Neural progenitor cell (in vitro differentiated cells): ENCODE results near the gene HECTD2. TPM values are rescaled to one million over a fixed set of nuclear protein-coding genes. Genes with fewer than 3 reads are reported as not detected.

ENCODE experiments used
- DNase-seq: peaks from one replicate; pipeline ENCODE4 v3.0.0-alpha.2; 2016; ENCODE audit warnings: low spot score
- H2AFZ ChIP-seq: fragments of 200-600 bp; sonication (generic); replicated peaks from 2 replicates; pipeline ENCODE4 v1.6.1; 2016; ENCODE audit warnings: antibody characterized with exemption
- H3F3A ChIP-seq: fragments of 200-600 bp; sonication (generic); 2 replicates; pipeline ENCODE4 v1.6.1; 2016; ENCODE audit warnings: antibody characterized with exemption, low read depth
- H3K27ac ChIP-seq: fragments of 200-600 bp; sonication (generic); 2 replicates; pipeline ENCODE4 v1.5.1; 2016; ENCODE audit warnings: mild to moderate bottlenecking
- H3K27me3 ChIP-seq: fragments of 200-600 bp; sonication (generic); 2 replicates; pipeline ENCODE4 v1.6.1; 2016; ENCODE audit warnings: mild to moderate bottlenecking, moderate library complexity
- H3K36me3 ChIP-seq: fragments of 200-600 bp; sonication (generic); 2 replicates; pipeline ENCODE4 v1.5.1; 2016
- H3K4me1 ChIP-seq: fragments of 200-600 bp; sonication (generic); 2 replicates; pipeline ENCODE4 v1.6.1; 2016; ENCODE audit warnings: mixed run types
- H3K4me2 ChIP-seq: fragments of 200-600 bp; sonication (generic); 2 replicates; pipeline ENCODE4 v1.6.1; 2016
- H3K4me3 ChIP-seq: fragments of 200-600 bp; sonication (generic); 2 replicates; pipeline ENCODE4 v1.5.1; 2016
- H3K79me2 ChIP-seq: fragments of 200-600 bp; sonication (generic); 2 replicates; pipeline ENCODE4 v1.6.1; 2016; ENCODE audit warnings: low read depth
- H3K9ac ChIP-seq: fragments of 200-600 bp; sonication (generic); 2 replicates; pipeline ENCODE4 v1.6.1; 2016
- H3K9me3 ChIP-seq: fragments of 200-600 bp; sonication (generic); 2 replicates; pipeline ENCODE4 v1.5.1; 2016; ENCODE audit warnings: low read depth
- H4K20me1 ChIP-seq: fragments of 200-600 bp; sonication (generic); 2 replicates; pipeline ENCODE4 v1.6.1; 2016; ENCODE audit warnings: low read depth
- H3K27ac Mint-ChIP-seq: 3 replicates; pipeline ENCODE4 v1.8.0; 2021; ENCODE audit warnings: mixed read lengths
- H3K27me3 Mint-ChIP-seq: 2 replicates; pipeline ENCODE4 v1.8.0; 2022; ENCODE audit warnings: low read depth, mild to moderate bottlenecking, inconsistent platforms, moderate library complexity, mixed read lengths; ENCODE audit not compliant: insufficient read depth
- H3K36me3 Mint-ChIP-seq: 3 replicates; pipeline ENCODE4 v1.8.0; 2021; ENCODE audit warnings: mixed read lengths
- H3K4me1 Mint-ChIP-seq: 3 replicates; pipeline ENCODE4 v1.8.0; 2021; ENCODE audit warnings: mixed read lengths
- H3K4me3 Mint-ChIP-seq: 3 replicates; pipeline ENCODE4 v1.8.0; 2021; ENCODE audit warnings: mild to moderate bottlenecking, moderate library complexity, mixed read lengths
- H3K9me3 Mint-ChIP-seq: 3 replicates; pipeline ENCODE4 v1.8.0; 2020; ENCODE audit warnings: mixed read lengths
- EZH2 ChIP-seq: fragments of 200-600 bp; sonication (generic); IDR thresholded peaks from 2 replicates; pipeline ENCODE4 v1.6.1; 2017; ENCODE audit warnings: antibody characterized with exemption, mild to moderate bottlenecking, moderate library complexity
- EZH2phosphoT487 ChIP-seq: fragments of 200-600 bp; sonication (generic); IDR thresholded peaks from 2 replicates; pipeline ENCODE4 v1.6.1; 2017; ENCODE audit warnings: antibody characterized with exemption
- total RNA-seq: library from RNA; depleted of rRNA; stranded (reverse); fragments of >200 nt; gene quantifications from 2 replicates; pipeline ENCODE4 v1.2.3, GENCODE V29; 2015; ENCODE audit warnings: low replicate concordance
- TF ChIP-seq, protein P1 (sequence below): fragments of 200-600 bp; sonication (generic); IDR thresholded peaks from 2 replicates; pipeline ENCODE4 v1.5.1; 2017; ENCODE audit warnings: antibody characterized with exemption, mild to moderate bottlenecking

HECTD2 gene
- total RNA-seq, 1 donor from 2014 or later, result 51.5 TPM

DNA sequence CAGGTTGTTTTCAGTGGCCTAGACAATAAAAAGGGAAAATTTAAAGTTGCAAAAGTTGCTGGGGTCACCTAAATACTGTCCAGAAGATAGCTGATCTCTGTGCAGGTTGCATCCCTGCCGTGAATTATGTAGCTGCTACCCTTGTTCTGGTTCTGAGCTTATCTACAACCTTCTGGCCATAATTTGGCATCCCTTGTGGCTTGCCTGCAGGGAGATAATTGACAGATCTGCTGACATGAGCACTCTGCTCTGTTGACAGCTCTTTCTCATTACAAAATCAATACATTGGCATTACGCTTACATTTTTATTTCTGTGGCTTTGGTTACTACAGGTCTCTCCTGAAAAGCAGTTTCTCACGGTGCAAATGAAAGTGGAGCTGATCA, 29.3 kb upstream of the HECTD2 start:
- peaks cover 24% of the 10 kb centered on the region for H3K4me1 Mint-ChIP-seq
- no peak overlapping the region for H3K27ac ChIP-seq
- H3F3A ChIP-seq, result no peaks in the 10 kb centered on the region
- peaks cover 8% of the 10 kb centered on the region for H3K27me3 Mint-ChIP-seq
- H3K4me3 Mint-ChIP-seq, result peak overlapping the region; percentile 56
- DNase-seq, result no peak
- peaks cover 14% of the 10 kb centered on the region for H3K4me1 ChIP-seq
- peak overlapping the region; percentile 14 for H3K4me2 ChIP-seq
- H4K20me1 ChIP-seq, result no peaks in the 10 kb centered on the region
- no peaks in the 10 kb centered on the region for H3K79me2 ChIP-seq
- no peak overlapping the region for H3K27ac Mint-ChIP-seq
- no peaks in the 10 kb centered on the region for H3K36me3 ChIP-seq
- H3K4me3 ChIP-seq, result no peak overlapping the region
- peaks cover 9% of the 10 kb centered on the region for H3K9me3 Mint-ChIP-seq
- no peak overlapping the region for H2AFZ ChIP-seq
- H3K36me3 Mint-ChIP-seq, result no peaks in the 10 kb centered on the region
- no peaks in the 10 kb centered on the region for H3K27me3 ChIP-seq
- H3K9ac ChIP-seq, result no peak overlapping the region
- no peak for TF ChIP-seq EZH2phosphoT487
- peaks cover 4% of the 10 kb centered on the region for H3K9me3 ChIP-seq

DNA sequence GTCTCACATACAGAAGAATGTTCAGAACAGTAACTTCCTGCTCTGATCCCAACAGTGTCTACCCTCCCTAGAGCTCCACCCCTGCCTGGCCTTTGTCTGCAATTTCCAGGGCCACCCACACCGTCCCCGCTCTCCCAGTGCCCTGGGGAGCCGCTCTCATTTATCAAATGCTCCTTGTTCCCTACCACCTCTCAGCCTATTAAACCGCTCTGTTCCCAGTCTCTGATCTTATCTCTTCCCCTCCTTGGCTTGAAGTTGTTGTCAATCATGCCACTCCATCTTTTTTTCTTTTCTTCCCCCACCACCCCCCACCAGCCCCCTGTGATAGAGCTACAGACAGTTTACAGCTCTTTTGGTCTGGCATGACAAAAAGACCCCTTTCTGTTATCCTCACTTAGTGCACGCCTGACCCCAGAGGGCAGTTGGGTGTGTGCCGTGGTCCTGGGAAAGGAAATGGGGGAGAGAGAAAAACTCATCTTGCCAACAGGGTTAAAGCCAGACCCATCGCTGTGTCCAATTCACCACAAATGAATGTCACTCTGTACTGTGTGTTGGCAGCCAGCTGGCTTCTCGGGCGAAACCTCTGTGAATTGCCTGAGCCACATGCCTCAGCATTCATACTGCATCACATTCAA, 28.8 kb upstream of the HECTD2 start:
- no peaks in the 10 kb centered on the region for H3K36me3 Mint-ChIP-seq
- H3K4me3 Mint-ChIP-seq, result peak overlapping the region; percentile 56
- no peaks in the 10 kb centered on the region for H3K27me3 ChIP-seq

DNA sequence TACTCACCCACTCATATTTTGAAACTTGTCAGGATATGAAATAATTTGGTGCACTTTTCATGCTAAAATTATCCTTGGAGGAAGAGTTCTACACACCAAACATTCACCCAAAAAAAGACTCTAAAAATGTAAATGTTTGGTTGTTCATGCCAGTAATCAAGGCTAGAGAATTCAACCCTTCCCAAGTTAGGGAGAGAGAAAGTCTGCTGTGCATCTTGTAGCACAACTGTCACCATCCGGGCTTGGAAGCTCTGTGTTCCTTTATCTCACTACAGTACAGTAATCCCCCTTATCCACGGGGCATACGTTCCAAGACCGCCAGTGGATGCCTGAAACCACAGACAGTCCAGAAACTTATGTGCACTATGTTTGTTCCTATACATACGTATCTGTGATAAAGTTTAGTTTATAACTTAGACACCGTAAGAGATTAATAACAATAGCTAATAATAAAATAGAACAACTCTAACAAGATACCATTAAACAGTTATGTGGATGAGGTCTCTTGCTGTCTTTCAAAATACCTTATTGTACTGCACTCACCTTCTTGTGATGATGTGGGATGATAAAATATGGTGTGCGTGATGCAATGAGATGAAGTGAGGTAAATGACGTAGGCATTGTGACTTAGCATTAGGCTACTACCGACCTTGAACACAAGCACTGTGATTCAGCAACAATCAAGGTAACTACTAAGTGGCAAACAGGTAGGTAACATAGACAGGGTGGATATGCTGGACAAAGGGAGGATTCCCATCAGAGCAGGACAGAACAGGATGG, 24.6 kb upstream of the HECTD2 start:
- Mint-ChIP-seq H3K9me3 (no peaks in the 10 kb centered on the region), H3K4me3 (no peak overlapping the region), H3K4me1 (peaks cover 36% of the 10 kb centered on the region), H3K36me3 (no peaks in the 10 kb centered on the region), H3K27ac (no peak overlapping the region), H3K27me3 (peaks cover 5% of the 10 kb centered on the region)
- Histone ChIP-seq H3K27ac (no peak overlapping the region), H3F3A (no peaks in the 10 kb centered on the region), H3K4me1 (peaks cover 13% of the 10 kb centered on the region), H3K9me3 (no peaks in the 10 kb centered on the region), H3K4me2 (no peak overlapping the region), H3K79me2 (no peaks in the 10 kb centered on the region), H3K27me3 (peaks cover 5% of the 10 kb centered on the region), H3K9ac (no peak overlapping the region), H3K36me3 (no peaks in the 10 kb centered on the region), H4K20me1 (no peaks in the 10 kb centered on the region), H2AFZ (no peak overlapping the region), H3K4me3 (no peak overlapping the region)
- TF ChIP-seq EZH2phosphoT487, result no peak
- no peak for TF ChIP-seq EZH2
- TF ChIP-seq, protein P1, sequence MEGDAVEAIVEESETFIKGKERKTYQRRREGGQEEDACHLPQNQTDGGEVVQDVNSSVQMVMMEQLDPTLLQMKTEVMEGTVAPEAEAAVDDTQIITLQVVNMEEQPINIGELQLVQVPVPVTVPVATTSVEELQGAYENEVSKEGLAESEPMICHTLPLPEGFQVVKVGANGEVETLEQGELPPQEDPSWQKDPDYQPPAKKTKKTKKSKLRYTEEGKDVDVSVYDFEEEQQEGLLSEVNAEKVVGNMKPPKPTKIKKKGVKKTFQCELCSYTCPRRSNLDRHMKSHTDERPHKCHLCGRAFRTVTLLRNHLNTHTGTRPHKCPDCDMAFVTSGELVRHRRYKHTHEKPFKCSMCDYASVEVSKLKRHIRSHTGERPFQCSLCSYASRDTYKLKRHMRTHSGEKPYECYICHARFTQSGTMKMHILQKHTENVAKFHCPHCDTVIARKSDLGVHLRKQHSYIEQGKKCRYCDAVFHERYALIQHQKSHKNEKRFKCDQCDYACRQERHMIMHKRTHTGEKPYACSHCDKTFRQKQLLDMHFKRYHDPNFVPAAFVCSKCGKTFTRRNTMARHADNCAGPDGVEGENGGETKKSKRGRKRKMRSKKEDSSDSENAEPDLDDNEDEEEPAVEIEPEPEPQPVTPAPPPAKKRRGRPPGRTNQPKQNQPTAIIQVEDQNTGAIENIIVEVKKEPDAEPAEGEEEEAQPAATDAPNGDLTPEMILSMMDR, result no peak
- no peak for DNase-seq

More for the DNA sequence above, 28.8 kb upstream of the HECTD2 start:
- H2AFZ ChIP-seq, result no peak overlapping the region
- no peaks in the 10 kb centered on the region for H3F3A ChIP-seq
- no peaks in the 10 kb centered on the region for H3K79me2 ChIP-seq
- H3K27ac ChIP-seq, result no peak overlapping the region
- no peaks in the 10 kb centered on the region for H4K20me1 ChIP-seq
- peaks cover 9% of the 10 kb centered on the region for H3K9me3 Mint-ChIP-seq
- H3K4me2 ChIP-seq, result peak overlapping the region; percentile 14
- peaks cover 14% of the 10 kb centered on the region for H3K4me1 ChIP-seq
- H3K27me3 Mint-ChIP-seq, result peaks cover 8% of the 10 kb centered on the region
- H3K36me3 ChIP-seq, result no peaks in the 10 kb centered on the region
- TF ChIP-seq, protein P1, result no peak
- TF ChIP-seq EZH2phosphoT487 (no peak), EZH2 (no peak)
- DNase-seq, result peak; percentile 49
- H3K4me3 ChIP-seq, result no peak overlapping the region
- no peak overlapping the region for H3K27ac Mint-ChIP-seq
- no peak overlapping the region for H3K9ac ChIP-seq
- H3K9me3 ChIP-seq, result peaks cover 4% of the 10 kb centered on the region
- H3K4me1 Mint-ChIP-seq, result peaks cover 24% of the 10 kb centered on the region
